GM12892 (cell line): ENCODE measurements around the gene ALDH1A1.

ENCODE experiments used
- POLR2A ChIP-seq: IDR thresholded peaks from 2 replicates; pipeline ENCODE4 v1.6.1; 2011; ENCODE audit warnings: low read depth, low read length, control low read depth
- POLR2AphosphoS5 ChIP-seq: IDR thresholded peaks from 2 replicates; pipeline ENCODE4 v1.6.1; 2011; ENCODE audit warnings: low read depth, low read length, control low read depth

- TF ChIP-seq POLR2AphosphoS5 (no peak), POLR2A (no peak)
Measured at GRCh38 chr9:72984226-72984947, 31.5 kb upstream of the ALDH1A1 start.
